ENCODE results near the gene COMMD9.
A peak's percentile ranks its signal among the peaks of the same experiment; 100 is the strongest.

The COMMD9 gene

GRCh38 chr11:36295926-36296325, 6.7 kb upstream of the COMMD9 start, which contains the start of gene PRR5L:
TSS of gene PRR5L (plus strand) at chr11:36296288. CDS start at chr11:36401122, 104,834 bp downstream.
- no peak for DNase-seq

GRCh38 chr11:36292311-36292722, 3.1 kb upstream of the COMMD9 start:
- DNase-seq: no peak

- DNase-seq: no peak
Measured at GRCh38 chr11:36288442-36289225, 590 bp downstream of the COMMD9 start.

- no peak for DNase-seq
Measured at GRCh38 chr11:36282926-36283325, 6.3 kb downstream of the COMMD9 start.

- DNase-seq: no peak
Measured at GRCh38 chr11:36281850-36282249, 7.4 kb downstream of the COMMD9 start.

GRCh38 chr11:36280531-36280930, 8.7 kb downstream of the COMMD9 start:
- no peak for DNase-seq

GRCh38 chr11:36278531-36279282, 10.5 kb downstream of the COMMD9 start:
- no peak for DNase-seq

GRCh38 chr11:36274414-36274813, 14.8 kb downstream of the COMMD9 start:
- DNase-seq: peak; percentile 51

- DNase-seq: no peak
Measured at GRCh38 chr11:36273110-36273509, 16.1 kb downstream of the COMMD9 start.

- no peak for DNase-seq
Measured at GRCh38 chr11:36271794-36272407, 17.3 kb downstream of the COMMD9 start.

GRCh38 chr11:36270701-36271100, 18.5 kb downstream of the COMMD9 start:
- no peak for DNase-seq

- DNase-seq: no peak
Measured at GRCh38 chr11:36268337-36268985, 20.8 kb downstream of the COMMD9 start.

- DNase-seq: no peak
Measured at GRCh38 chr11:36266767-36267166, 22.5 kb downstream of the COMMD9 start.

GRCh38 chr11:36265793-36266628, 23.2 kb downstream of the COMMD9 start:
- DNase-seq: peak; percentile 69

GRCh38 chr11:36264973-36265344, 24.3 kb downstream of the COMMD9 start:
- no peak for DNase-seq

- DNase-seq: no peak
Measured at GRCh38 chr11:36264011-36264972, 24.9 kb downstream of the COMMD9 start.

- no peak for DNase-seq
Measured at GRCh38 chr11:36261094-36261493, 28.1 kb downstream of the COMMD9 start.

GRCh38 chr11:36258730-36259360, 30.4 kb downstream of the COMMD9 start:
- peak; percentile 73 for DNase-seq

- DNase-seq: no peak
Measured at GRCh38 chr11:36257351-36257750, 31.9 kb downstream of the COMMD9 start.

- DNase-seq: no peak
Measured at GRCh38 chr11:36254713-36255112, 34.5 kb downstream of the COMMD9 start.
